ENCODE measurements around the gene ISCU.

ISCU gene

GRCh38 chr12:108592033-108592909 lies 29.9 kb downstream of the ISCU start:
- DNase-seq: no peak

DNA sequence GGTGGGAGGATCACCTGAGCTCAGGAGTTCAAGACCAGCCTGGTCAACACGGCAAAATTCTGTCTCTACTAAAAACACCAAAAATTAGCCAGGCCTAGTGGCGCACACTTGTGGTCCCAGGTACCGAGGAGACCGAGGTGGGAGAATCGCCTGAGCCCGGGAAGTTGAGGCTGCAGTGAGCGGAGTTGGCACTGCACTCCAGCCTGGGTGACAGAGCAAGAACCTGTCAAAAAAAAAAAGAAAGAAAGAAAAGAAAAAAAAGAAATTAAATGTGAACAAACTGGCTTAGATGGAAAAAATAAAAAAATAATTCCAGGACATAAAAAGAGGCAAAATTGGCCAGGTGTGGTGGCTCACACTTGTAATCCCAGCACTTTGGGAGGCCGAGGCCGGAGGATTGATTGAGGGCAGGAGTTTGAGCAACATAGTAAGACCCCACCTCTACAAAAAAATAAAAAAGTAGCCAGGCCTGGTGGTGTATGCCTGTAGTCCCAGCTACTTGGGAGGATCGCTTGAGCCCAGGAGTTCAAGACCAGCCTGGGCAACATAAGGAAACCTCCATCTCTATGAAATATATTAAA lies 32.0 kb downstream of the ISCU start:
- no peak for DNase-seq

GRCh38 chr12:108594960-108595710 lies 32.7 kb downstream of the ISCU start:
- no peak for DNase-seq

DNA sequence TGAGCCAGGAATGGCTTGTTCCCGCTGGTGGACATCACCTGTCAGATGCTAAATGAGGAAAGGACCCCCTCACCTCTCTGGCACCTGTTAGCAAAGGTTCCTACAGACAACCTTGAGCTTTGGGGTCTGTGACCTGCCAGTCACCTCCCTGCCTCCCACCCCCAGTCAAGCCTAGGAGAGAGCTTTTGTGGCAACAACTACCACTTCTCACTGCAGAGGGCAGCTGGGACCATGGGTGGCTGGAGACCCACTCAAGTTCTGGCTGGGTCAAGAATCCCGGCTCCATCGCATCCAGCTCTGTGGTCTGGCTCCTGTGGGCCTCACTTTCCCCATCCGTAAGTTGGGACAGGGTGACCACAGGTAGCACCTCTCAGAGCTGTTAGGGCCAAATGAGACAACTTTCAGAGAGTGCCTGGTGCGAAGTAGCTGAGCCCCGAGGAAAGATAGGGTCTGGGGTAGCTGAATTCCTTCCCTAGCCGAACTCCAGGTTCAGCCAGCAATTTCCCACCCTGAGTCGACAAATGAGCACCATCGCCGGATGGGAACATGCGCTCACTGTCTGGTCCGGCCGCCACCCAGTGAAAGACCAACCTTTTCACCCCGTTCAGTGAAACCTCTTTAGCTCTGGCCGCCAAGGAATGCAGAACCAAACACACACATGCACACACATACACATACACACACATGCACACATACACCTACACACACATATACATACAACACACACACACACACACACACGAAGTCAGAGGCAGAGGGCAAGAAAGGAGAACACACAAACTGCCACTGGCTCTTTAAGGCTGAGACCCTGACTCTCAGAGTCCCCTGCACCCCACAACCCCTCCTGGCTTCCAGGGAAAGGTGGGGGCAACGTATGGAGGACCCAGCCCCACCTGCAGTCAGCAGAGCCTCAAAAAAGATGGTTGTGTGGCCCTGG lies 33.6 kb downstream of the ISCU start:
- no peak for DNase-seq

- DNase-seq: no peak
Measured at GRCh38 chr12:108596854-108597558, 34.6 kb downstream of the ISCU start.

DNA sequence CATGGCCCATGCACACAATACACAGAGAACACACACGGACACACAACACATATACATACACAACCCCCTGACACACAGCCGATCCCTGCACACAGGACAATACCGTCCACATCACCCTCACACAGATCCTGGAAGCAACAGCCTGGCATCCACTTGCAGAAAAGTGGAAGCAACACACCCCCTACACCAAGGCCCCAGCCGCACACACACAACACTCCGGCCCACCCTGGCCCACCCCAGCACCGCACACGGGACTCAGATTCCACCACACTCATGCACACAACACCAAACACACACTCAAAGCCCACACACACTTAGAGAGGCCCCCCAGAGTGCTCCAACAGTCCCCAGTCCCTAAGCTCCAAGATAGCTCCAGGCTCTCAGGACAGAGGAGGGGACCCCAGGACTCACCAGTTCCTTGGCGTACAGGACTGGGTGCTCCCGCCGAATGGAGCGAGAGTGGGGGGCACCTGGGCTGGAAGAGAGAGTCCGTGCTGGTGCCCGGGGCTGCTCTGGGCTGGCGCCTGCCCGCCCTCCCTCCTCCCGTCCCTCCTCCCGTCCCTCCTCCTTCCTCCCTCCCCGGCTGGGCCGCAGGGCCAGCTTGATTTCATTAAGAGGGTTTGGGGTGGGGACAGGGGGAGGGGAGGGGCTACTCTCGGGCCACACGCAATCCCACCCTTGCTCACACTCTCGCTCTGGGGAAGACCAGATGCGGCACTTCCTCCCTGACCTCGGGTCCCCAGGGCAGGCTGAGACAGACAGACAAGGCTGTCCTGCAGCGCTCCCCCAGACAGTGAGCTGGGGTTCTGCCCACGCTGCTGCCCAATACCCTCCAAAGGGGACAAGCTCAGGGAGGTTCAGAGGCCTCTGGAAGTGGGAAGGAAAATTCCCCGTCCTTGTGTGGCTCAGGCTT lies 35.4 kb downstream of the ISCU start, which contains the start of gene TMEM119:
TMEM119 (minus strand) TSS at position 526 of the 913 bp plus-strand sequence. CDS start 5,701 bp downstream, outside the sequence.
- no peak for DNase-seq

DNA sequence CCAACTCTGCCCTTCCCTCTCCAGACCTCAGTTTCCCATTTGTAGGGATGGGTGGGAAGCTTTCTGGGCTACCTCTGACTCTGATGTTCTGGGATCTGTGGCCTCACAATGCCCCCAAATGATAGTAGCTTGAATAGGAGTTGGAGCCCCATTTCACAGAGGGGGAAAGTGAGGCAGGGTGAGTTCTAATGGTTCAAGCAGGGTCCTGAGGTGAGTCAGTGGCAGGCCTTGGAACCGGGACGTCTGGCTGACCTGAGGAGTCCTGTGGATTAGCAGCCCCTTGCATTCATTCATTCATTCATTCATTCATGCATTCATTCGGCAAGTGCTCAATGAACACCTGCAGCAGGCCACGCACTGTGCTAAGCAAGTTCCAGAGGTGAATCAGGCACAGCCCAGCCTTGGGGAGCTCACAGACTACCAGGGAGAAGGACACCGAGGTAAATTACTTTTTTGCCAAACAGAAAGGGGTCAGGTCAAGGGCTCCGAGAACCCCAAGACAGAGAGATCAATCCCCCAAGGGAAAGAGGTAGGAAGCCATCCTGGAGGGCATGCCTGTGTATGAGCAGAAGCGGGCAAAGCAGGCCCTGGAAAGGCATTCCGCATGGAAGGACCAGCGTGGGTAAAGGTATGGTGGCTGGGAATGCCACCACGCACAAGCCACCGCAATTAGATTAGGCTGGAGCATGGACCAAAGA lies 36.3 kb downstream of the ISCU start:
- no peak for DNase-seq

DNA sequence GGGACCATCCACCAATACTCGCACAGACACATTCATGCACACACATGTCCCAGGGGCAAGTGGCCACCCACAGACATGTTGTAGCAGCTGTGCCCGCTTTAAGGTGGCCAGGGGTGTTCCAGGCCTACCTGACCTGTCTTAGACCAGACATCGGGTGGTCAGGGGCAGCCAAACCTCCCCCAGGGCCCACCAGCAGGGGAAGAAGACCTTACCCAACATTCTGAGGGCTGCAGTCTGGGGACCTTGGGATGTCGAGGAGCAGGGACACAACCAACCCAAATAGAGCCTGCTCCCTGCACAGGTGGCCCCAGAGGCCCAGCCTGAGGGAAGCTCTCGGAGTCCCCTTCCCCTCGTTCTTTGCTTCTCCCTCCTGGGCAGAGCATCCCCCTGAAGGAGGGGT lies 37.1 kb downstream of the ISCU start:
- no peak for DNase-seq

DNA sequence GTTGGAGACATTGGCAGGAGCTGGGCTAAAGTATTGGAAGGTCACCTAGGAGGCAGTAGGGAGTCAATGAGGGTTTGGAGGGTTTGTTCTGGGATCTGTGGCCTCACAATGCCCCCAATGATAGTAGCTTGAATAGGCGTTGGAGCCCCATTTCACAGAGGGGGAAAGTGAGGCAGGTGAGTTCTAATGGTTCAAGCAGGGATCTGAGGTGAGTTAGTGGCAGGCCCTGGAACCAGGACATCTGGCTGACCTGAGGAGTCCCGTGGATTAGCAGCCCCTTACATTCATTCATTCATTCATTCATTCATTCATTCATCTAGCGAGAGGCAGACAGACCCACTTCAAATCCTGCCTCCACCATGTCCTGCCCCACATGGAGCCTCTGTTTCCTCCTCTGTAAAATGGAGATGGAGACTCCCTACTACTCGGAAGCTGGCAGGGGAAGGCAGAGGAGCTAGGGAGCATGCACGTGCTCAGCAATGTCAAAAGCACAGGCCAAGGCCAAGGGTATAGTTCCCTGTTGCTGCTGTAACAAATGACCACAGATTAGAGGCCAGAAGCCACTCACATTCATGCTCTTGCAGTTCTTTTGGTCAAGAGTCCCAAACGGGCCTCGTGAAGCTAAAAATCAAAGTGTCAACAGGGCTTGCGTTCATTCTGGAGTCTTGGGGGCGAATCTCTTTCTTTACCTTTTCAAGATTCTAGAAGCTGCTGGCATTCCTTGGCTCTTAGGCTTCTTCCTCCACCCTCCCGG lies 37.7 kb downstream of the ISCU start:
- no peak for DNase-seq

DNA sequence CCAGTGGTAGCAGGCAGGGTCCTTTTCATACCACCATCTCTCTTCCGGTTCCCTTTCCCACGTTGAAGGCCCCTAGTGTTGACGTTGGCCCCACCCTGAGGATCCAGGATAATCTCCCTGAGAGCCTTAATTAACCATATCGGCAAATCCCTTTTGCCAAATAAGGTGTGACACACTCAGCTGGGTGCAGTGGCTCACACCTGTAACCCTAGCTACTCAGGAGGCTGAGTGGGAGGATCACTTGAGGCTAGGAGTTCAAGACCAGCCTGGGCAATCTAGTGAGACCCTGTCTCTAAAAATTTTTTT lies 38.3 kb downstream of the ISCU start:
- DNase-seq: no peak

DNA sequence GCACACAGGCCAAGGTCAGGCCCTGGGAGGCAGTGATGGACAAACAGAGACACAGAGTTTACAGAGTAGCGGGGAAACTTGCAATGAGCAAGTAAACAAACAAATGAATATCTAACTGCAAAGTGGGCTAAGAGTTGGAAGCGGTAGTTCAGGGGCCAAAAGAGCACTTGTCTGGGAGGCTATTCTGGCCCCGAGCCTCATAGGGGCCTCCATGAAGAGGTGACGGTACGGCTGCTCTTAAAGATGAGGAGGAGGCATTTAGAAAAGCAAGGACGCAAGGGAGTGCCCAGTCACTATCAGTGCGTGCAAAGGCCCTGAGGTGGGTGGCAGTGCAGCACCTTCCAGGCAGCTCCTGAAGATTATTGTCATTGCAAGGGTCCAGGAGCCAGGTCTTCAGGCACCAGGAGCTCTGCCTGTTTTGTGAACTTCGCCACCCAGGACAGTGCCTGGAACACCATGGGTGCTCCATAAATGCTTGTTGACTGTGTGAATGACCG lies 39.9 kb downstream of the ISCU start:
- no peak for DNase-seq

- DNase-seq: no peak
Measured at GRCh38 chr12:108602976-108603704, 40.7 kb downstream of the ISCU start.

GRCh38 chr12:108603743-108604142 lies 41.3 kb downstream of the ISCU start:
- DNase-seq: no peak

GRCh38 chr12:108604208-108604941 lies 42.0 kb downstream of the ISCU start:
- DNase-seq: no peak

- DNase-seq: no peak
Measured at GRCh38 chr12:108605000-108605689, 42.7 kb downstream of the ISCU start.

DNA sequence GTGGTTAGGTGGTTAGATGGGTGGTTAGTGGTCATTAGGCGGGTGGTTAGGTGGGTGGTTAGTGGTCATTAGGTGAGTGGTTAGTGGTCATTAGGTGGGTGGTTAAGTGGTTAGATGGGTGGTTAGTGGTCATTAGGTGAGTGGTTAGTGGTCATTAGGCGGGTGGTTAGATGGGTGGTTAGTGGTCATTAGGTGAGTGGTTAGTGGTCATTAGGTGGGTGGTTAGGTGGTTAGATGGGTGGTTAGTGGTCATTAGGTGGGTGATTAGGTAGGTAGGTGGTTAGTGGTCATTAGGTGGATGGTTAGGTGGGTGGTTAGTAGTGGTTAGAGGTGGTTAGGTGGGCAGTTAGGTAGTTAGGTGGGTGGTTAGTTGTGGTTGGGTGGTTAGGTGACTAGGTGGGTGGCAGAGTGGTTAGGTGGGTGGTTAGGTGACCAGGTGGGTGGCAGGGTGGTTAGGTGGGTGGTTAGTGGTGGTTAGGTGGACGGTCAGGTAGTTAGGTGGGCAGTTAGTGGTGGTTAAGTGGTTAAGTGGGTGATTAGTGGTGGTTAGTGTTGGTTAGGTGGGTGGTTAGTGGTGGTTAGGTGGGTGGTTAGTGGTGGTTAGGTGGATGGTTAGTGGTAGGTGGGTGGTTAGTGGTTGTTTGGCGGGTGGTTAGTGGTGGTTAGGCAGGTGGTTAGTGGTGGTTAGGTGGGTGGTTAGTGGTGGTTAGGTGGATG lies 43.5 kb downstream of the ISCU start:
- no peak for DNase-seq

DNA sequence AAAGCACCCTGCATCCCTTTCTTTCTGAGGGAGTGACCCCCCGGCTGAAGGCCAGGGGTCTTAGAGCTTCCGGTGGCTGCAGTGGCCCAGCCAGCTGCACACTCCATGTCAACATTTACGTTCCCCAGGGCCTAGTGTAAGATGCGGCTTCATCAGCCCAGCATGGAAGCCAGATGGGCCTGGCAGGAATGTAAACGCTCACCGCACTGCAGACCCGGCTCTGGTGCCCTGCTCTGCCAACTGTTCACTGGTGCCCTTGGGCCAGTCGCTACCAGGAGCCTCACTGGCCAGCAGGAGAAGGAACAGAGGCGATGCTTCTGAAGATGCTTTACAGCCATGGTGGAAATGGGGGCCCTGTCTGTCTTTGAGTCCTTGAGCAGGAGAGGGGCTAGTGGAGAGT lies 44.1 kb downstream of the ISCU start:
- DNase-seq: no peak

Data from NCI-H226 (cell line).